NCI-H146 (cell line): ENCODE results near the gene PSAT1.

Source experiments
- DNase-seq: peaks from one replicate; lab custom pipeline; 2025; lab: John Stamatoyannopoulos, UW

PSAT1 gene

DNA sequence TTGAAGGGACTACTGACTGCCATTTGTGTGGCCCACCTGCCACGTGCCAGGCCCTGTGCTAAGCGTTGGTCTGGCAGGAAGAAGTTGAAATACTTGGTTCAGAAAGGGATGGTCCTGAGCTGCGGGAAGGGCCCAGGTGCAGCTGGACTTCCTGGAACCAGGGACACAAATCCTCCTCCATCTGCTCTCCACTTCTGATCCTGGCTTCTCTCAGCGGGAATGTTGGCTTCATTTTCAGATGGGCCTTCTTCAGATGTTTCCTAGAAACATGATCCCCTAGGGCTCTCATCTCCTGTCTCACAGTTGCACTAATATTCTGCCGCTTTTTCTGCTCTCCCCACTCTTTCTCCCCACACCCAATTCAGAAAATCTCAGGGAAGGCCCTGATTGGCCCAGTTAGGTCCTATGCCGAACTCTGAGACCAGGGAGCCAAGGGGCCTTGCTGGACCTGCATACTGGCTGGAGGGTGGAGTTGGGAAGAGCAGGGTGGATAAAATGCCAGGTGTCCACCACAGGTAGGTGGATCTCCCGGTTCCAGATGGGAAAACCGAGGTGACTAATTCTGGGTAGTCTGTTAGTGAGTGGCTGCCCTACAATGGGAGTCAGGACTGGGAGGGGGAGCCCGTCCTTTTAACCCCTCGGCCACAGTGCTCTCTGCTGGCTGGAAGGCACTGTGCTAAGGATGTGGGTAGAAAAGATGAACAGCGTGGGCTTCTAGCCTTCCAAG is 19.4 kb downstream of the PSAT1 start:
- no peak for DNase-seq

DNA sequence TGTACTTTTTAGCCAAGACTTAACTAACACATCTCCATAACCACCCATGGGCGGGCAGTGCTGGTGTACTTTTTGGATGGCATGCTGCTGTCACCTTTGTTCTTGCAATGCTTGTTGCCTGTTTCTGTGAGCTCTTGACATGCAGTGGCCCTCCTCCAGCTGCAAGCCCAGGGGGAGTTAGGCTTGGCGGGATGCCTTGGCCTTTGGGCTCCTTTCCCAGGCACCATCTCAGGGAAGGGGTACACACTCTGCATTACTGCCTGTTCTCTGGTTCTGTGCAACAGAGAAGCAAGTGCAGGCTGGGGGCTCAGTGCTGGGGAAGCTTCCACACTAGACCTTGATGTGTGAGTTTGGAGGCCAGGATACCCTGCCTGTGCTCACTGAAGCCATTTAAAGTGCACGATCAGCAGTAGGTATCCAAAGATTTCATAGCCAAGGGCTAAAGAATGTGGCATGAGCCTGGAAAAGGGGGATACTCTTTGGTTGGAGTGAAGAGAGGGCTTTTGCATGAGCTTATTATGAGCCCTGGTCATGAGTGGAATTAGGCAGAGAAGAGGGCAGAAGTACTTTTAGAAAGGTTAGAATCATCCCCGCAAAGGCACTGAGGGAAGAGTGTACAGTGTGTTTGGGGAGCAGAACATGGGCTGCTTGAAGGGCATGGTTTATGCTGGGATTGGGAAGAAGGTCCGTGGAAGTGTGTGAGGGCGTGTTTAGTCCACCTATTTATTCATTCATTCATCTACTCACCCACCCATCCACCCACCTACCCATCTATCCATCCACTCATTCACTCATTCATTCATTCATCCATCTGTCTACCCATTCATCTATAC is 22.5 kb downstream of the PSAT1 start:
- no peak for DNase-seq

DNA sequence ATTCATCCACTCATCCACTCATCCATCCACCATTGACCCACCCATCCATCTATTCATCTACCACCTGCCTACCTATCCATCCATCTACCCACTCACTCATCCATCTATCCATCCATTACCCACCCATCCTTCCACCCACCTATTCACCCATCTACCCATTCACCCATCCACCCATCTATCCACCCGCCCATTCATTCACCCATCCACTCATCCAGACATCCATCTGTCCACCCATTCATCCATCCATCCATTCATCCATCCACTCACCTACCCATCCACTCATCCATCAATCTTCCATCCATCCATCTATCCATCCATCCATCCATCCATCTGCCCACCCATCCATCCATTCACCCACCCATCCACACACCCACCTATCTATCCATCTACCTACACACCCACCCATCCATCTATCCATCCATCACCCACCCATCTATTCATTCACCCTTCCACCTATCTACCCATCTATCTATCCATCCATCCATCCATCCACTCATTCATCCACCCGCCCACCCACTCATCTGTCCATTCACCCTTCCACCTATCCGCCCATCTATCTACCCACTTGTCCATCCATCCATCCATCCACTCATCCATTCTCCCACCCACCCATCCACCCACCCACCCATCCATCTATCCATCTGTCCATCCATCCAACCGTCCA is 23.2 kb downstream of the PSAT1 start:
- no peak for DNase-seq

DNA sequence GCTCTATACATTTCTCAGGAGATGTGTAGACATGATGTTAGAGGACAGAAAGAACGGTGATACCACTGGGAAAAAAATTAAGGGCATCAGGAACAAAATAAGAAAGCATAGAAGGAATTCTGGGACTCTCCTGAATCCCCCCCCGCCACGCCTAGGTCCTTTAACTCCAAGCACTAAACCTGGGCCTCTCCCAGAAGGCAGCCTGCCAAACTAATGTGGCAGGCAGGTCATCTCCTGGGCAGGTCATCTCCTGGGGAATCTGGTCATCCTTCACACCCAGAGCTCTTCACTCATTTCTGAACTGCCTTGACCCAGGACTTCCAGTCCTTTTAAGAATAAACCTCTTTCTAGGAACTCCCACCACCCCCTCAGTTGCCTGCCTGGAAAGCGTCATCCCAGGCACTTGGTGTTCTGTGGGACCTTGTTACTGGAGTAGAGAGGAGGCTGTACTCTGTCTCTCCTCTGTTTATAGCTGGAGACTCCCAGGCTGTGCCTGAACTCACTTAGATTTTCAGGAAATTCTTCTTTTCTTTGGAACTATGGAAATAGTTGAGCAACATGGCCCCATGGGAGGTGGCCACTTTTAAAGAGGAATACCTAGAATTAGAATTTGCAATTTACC is 24.1 kb downstream of the PSAT1 start:
- DNase-seq: no peak

GRCh38 chr9:78321505-78321904 is 24.6 kb downstream of the PSAT1 start:
- no peak for DNase-seq

DNA sequence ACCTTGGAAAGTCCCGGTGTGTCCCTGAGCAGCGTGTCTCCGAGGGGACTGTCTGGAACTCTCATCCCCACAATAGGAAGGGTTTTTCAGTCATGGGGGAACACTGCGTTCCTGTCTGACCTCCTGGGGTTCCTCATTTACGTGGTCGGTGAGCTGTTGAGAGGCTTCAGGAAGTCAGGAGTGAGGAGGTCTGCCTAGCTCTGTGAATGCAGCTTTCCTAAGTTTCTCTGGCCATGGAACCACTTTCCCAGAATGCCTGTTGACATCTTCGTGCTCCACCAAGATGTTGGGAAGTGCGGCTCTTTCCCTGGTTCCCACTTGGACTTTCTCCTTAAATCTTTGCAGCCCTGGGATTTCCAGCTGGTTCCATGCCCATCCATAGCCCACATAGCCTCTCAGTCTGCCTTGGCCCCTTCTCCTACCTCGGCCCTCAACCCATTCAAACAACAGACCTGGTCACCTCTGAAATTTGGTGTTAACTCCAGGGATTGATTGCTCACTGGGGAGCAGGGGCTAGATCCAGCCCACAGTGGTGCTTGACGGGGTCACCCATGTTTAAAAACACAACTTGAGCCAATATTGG is 27.2 kb downstream of the PSAT1 start:
- DNase-seq: no peak

- DNase-seq: no peak
Observed at GRCh38 chr9:78324682-78325081, 27.8 kb downstream of the PSAT1 start.

DNA sequence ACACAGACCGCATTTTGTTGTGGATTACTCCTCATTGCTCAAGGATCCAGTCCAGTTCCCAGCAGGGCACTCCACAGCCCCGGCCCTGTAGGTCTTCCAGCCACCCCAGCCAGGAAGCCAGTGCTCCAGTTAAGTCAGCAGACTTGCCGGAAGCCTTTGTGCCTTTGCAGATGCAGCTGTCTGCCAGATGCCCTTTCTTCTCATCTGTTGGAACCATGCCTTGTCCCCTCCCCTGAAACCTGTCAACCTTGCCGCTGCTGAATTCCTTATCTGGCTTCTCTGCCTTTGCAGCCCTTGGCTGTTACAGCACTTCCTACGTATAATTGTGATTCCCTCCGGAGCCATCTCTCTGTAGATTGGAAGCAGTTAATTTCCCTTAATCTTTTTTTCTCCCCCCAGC is 28.4 kb downstream of the PSAT1 start:
- peak; percentile 6 for DNase-seq

- DNase-seq: no peak
Observed at GRCh38 chr9:78325846-78326360, 29.0 kb downstream of the PSAT1 start.

DNA sequence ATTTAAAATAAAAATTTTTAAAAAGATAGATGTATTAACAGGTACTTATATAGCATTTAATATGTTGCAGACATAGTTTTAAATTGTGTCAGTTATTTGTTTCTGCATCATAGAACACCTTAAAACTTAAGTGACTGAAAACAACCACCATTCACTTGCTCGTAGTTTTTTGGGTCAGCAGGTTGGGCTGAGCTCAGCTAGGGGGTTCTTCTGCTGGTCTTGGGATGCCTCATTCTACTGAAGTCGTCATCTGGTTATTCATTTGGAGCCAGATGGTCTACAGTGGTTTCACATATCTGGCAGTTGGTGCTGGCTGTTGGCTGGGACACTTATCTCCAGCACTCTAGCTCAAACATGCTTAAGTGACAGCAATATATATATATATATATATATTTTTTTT is 29.6 kb downstream of the PSAT1 start:
- no peak for DNase-seq

- DNase-seq: no peak
Observed at GRCh38 chr9:78332381-78332780, 35.5 kb downstream of the PSAT1 start.

- no peak for DNase-seq
Observed at GRCh38 chr9:78348848-78349247, 51.9 kb downstream of the PSAT1 start.

- DNase-seq: no peak
Observed at GRCh38 chr9:78351816-78352215, 54.9 kb downstream of the PSAT1 start.

- DNase-seq: peak; percentile 49
Observed at GRCh38 chr9:78354324-78354973, 57.5 kb downstream of the PSAT1 start.

- DNase-seq: no peak
Observed at GRCh38 chr9:78354989-78355388, 58.1 kb downstream of the PSAT1 start.

GRCh38 chr9:78356634-78357033 is 59.7 kb downstream of the PSAT1 start:
- DNase-seq: no peak

DNA sequence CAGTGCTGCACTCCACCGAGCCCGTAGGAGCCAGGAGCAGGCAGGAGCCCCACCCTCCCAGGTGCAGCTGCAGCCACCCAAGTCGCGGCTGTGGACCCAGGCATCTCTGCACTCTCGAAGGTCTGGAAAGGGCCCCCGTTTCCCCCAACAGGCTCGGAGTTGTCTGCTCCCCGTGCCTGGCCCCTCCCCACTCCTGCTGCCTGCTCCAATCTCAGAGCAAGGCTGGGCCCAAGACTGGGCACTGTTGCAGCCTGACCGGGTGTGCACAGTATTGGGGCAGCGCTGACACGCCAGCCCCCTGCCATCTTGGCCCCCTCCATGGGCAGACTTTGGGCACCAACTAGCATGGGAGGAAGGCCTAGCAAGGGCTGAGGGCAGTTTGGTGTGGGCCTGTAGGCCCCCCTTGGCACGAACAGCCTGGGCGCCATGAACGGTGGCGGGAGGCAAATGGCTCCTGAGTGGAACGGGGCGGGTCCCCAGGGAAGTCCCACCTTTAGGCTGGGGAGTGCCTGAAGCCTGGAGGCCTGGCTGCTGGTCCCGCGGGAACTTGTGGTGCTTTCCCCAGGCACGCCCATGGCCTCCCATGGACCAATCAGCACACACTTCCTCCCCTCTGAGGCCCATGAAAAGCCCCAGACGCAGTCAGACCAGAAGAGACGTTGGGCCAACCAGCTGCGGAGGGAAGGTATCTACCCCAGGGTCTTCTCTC is 60.4 kb downstream of the PSAT1 start:
- DNase-seq: no peak

GRCh38 chr9:78358329-78359051 is 61.6 kb downstream of the PSAT1 start:
- no peak for DNase-seq

- DNase-seq: no peak
Observed at GRCh38 chr9:78363221-78363620, 66.3 kb downstream of the PSAT1 start.
